AG09309 (cell line): Measurements from ENCODE around the gene IRAK3.
A peak's percentile ranks its signal among the peaks of the same experiment; 100 is the strongest.
"Not testable (repeated sequence)": the region's sequence is repeated elsewhere in the genome, so short reads cannot be mapped to it uniquely, and the experiment has no call there.

Experiments
- DNase-seq: peaks from one replicate; pipeline ENCODE4 v3.0.0-alpha.2; 2010; ENCODE audit warnings: low read depth
- H3K4me3 ChIP-seq: 2 replicates; pipeline ENCODE4 v1.5.1; 2011; ENCODE audit warnings: mild to moderate bottlenecking, low read depth, low read length, moderate library complexity; ENCODE audit not compliant: control insufficient read depth
- CTCF ChIP-seq: IDR thresholded peaks from 2 replicates; pipeline ENCODE4 v1.5.1; 2011; ENCODE audit warnings: mild to moderate bottlenecking, low read depth, low read length, inconsistent platforms; ENCODE audit not compliant: insufficient read depth, control insufficient read depth; ENCODE audit errors: missing control alignments

Gene IRAK3

DNA sequence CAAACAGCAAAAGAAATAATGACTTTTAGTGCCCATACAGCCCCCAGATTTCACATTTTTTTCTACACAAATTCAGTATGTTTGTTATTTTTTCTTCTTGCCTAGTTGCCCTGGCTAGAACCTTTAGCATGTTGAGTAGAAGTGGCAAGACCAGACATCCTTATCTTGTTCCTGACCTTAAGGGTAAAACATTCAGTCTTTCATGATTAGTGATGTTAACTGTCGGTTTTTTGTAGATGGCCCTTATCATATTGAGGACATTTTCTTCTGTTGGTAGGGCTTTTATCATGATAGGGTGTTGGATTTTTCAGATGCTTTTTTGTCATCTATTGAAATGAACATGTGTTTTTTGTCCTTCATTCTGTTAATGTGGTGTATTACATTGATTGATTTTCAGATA lies 17.1 kb downstream of the IRAK3 start:
- TF ChIP-seq CTCF = no peak
- no peak overlapping the region for H3K4me3 ChIP-seq
- DNase-seq = no peak

DNA sequence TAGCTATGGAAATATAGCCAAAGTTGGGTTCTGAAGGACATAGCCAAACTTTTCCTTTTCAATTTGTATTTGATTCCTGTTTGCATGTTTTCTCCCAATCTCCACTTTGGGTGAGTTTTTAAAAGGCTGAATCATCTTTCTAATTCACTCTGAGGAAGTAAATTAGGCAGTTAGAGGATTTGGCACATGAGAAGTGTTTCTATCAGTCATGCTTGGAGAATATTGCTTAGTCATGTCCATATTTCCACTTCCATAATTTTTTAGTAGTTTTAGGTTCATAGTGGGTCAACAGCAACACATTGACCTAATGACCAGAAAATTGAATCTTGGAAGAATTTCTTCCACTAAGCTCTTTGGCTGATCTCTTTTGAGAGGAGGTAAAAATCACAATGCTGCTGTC lies 21.8 kb downstream of the IRAK3 start:
- no peak for DNase-seq
- H3K4me3 ChIP-seq = no peak overlapping the region
- TF ChIP-seq CTCF = no peak

DNA sequence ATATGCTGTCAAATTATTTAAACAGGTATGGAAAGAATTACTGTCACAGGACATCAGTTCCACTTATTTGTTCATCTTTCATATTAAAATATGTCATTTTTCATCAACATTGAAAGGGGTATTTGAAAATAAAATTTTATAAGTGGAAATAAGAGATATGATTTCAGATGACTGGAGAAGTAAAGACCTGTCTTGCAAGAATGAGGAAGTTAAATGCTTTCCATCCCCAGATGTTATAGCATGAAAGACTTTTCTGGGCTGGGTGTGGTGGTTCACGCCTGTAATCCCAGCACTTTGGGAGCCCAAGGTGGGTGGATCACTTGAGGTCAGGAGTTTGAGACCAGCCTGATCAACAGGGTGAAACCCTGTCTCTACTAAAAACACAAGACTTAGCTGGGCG lies 22.6 kb downstream of the IRAK3 start:
- DNase-seq, H3K4me3 ChIP-seq: not testable (repeated sequence)

DNA sequence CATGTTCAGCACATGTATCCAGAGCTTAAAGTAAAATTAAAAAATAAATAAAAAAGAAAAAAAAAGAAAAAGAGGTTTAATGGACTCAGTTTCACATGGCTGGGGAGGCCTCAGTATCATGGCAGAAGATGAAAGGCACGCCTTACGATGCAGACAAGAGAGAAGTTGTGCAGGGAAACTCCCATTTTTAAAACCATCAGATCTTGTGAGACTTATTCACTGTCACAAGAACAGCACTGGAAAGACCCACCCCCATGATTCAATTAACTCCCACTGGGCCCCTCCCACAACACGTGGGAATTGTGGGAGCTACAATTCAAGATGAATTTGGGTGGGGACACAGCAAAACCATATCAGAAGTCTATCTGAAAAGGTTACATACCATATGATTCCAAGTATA lies 24.0 kb downstream of the IRAK3 start:
- not testable (repeated sequence) for H3K4me3 ChIP-seq, DNase-seq

DNA sequence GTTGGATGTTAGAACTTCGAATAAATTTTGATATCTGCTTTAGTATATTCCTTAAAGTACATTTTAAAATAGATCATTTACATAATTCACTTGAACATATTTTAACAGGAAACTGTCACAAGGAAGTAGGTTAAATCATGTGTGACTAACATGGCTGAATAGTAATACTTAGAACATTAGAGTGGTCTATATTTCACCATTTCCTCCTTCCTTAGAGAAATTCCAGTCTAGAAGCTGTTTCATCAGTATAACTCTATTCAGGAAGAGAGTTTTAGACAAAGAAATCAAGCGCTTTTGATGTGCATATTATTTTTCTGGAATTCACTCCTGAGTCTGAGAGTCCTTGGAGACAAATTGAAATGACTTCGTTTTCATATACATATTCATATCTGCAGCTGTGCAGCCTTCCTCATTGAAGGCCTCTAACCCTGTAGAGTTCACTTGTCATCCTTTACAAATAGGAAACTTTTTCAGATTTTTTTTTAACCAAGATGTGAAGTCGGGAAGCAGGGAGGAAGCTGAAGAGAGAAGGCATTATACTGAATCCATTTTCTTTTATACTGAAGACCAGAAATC lies 28.4 kb downstream of the IRAK3 start:
- no peak for DNase-seq
- TF ChIP-seq CTCF = no peak
- H3K4me3 ChIP-seq = no peak overlapping the region

GRCh38 chr12:66228462-66228861 lies 39.4 kb downstream of the IRAK3 start:
- no peak for TF ChIP-seq CTCF
- DNase-seq = no peak
- H3K4me3 ChIP-seq = no peak overlapping the region

- no peak for TF ChIP-seq CTCF
- no peak for DNase-seq
- H3K4me3 ChIP-seq = no peak overlapping the region
Measured at GRCh38 chr12:66232263-66232662, 43.2 kb downstream of the IRAK3 start.

- not testable (repeated sequence) for DNase-seq, H3K4me3 ChIP-seq
Measured at GRCh38 chr12:66234037-66234693, 45.2 kb downstream of the IRAK3 start.

- DNase-seq = not testable (repeated sequence)
- peak overlapping the region; percentile 45 for H3K4me3 ChIP-seq
Measured at GRCh38 chr12:66234773-66235625, 46.0 kb downstream of the IRAK3 start.
